GM23248 (cell line): ENCODE data around the gene MGAT4B.

Experiments
- EZH2 ChIP-seq: fragments of 200-600 bp; sonication (generic); IDR thresholded peaks from 2 replicates; pipeline ENCODE4 v1.6.1; 2018; ENCODE audit warnings: antibody characterized with exemption, mild to moderate bottlenecking; ENCODE audit not compliant: insufficient read depth, poor library complexity, severe bottlenecking
- EZH2phosphoT487 ChIP-seq: fragments of 200-600 bp; sonication (generic); IDR thresholded peaks from 2 replicates; pipeline ENCODE4 v1.6.1; 2018; ENCODE audit warnings: antibody characterized with exemption, moderate library complexity, mild to moderate bottlenecking, low read depth; ENCODE audit not compliant: insufficient read depth

DNA sequence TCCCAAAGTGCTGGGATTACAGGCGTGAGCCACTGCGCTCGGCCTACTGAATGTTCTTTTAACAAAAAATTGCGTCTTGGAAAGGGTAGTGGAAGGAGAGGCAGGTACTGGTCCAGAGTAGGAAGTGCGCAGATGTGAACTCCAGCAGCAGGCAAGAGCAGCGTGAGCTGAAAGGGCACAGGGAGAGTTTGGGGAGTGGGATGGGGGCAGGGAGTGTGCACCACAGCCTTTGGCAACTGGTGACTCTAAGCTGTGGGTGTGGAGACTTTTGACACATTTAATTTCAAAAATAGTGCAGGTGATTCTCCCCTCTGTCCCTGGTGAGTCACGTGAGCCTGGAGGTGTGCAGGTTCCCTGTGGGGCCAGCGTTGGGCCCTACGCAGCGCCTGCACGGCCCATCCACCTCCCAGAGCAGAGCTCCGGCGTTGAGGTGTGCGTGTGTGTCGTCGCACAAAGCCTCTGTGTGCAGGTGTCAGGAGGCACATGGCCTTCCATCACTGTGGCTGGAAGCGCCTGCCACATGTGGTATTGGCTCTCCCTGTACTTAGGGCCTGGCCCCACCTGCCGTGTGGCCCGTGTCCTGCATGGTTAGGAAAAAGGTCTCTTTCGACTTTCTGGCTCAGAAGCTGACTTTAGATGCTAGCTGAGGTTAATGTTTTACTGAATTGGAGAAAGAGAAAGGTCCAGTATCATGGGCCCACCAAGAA, 25.5 kb upstream of the MGAT4B start:
- no peak for TF ChIP-seq EZH2
- no peak for TF ChIP-seq EZH2phosphoT487
